Adipocyte (in vitro differentiated cells): ENCODE data around the gene SARDH.

Experiments used
- DNase-seq: peaks from one replicate; pipeline ENCODE4 v3.0.0-alpha.2; 2015; ENCODE audit warnings: low read depth
- H3K27me3 ChIP-seq: replicated peaks from 2 replicates; pipeline ENCODE4 v1.7.0; 2013; ENCODE audit warnings: mild to moderate bottlenecking, low read length, moderate library complexity; ENCODE audit not compliant: control insufficient read depth, insufficient read depth
- H3K36me3 ChIP-seq: 2 replicates; pipeline ENCODE4 v1.7.0; 2013; ENCODE audit warnings: low read length, mild to moderate bottlenecking, moderate library complexity; ENCODE audit not compliant: control insufficient read depth, insufficient read depth, severe bottlenecking
- H3K4me1 ChIP-seq: 2 replicates; pipeline ENCODE4 v1.7.0; 2013; ENCODE audit warnings: mild to moderate bottlenecking, low read length, moderate library complexity; ENCODE audit not compliant: control insufficient read depth, insufficient read depth
- H3K4me3 ChIP-seq: 2 replicates; pipeline ENCODE4 v1.7.0; 2013; ENCODE audit warnings: mild to moderate bottlenecking, low read length, moderate library complexity
- H3K9ac ChIP-seq: 2 replicates; pipeline ENCODE4 v1.7.0; 2013; ENCODE audit warnings: mild to moderate bottlenecking, low read length, moderate library complexity
- H3K9me3 ChIP-seq: 2 replicates; pipeline ENCODE4 v1.7.0; 2013; ENCODE audit warnings: mild to moderate bottlenecking, low read length, moderate library complexity; ENCODE audit not compliant: control insufficient read depth

SARDH gene

GRCh38 chr9:133735415-133735775 lies 2.8 kb downstream of the SARDH start:
- DNase-seq, result no peak
- Histone ChIP-seq H3K9me3 (no peaks in the 10 kb centered on the region), H3K27me3 (no peaks in the 10 kb centered on the region), H3K4me1 (peaks cover 6% of the 10 kb centered on the region), H3K36me3 (no peaks in the 10 kb centered on the region), H3K4me3 (no peak overlapping the region), H3K9ac (no peak overlapping the region)

- Histone ChIP-seq H3K9me3 (no peaks in the 10 kb centered on the region), H3K9ac (no peak overlapping the region), H3K36me3 (no peaks in the 10 kb centered on the region), H3K27me3 (peaks cover 1% of the 10 kb centered on the region), H3K4me1 (peaks cover 6% of the 10 kb centered on the region), H3K4me3 (no peak overlapping the region)
- no peak for DNase-seq
Observed at GRCh38 chr9:133734590-133735414, 3.4 kb downstream of the SARDH start.

- peaks cover 3% of the 10 kb centered on the region for H3K27me3 ChIP-seq
- no peak for DNase-seq
- H3K4me1 ChIP-seq, result peaks cover 6% of the 10 kb centered on the region
- no peaks in the 10 kb centered on the region for H3K9me3 ChIP-seq
- no peaks in the 10 kb centered on the region for H3K36me3 ChIP-seq
- no peak overlapping the region for H3K9ac ChIP-seq
- no peak overlapping the region for H3K4me3 ChIP-seq
Observed at GRCh38 chr9:133733796-133734533, 4.2 kb downstream of the SARDH start.

- no peak overlapping the region for H3K9ac ChIP-seq
- DNase-seq, result no peak
- H3K4me3 ChIP-seq, result no peak overlapping the region
- no peaks in the 10 kb centered on the region for H3K9me3 ChIP-seq
- H3K4me1 ChIP-seq, result peaks cover 6% of the 10 kb centered on the region
- peaks cover 5% of the 10 kb centered on the region for H3K27me3 ChIP-seq
- no peaks in the 10 kb centered on the region for H3K36me3 ChIP-seq
Observed at GRCh38 chr9:133733421-133733795, 4.7 kb downstream of the SARDH start.

GRCh38 chr9:133732639-133733408 lies 5.3 kb downstream of the SARDH start:
- H3K9ac ChIP-seq, result no peak overlapping the region
- peaks cover 3% of the 10 kb centered on the region for H3K4me1 ChIP-seq
- H3K36me3 ChIP-seq, result no peaks in the 10 kb centered on the region
- H3K9me3 ChIP-seq, result no peaks in the 10 kb centered on the region
- peaks cover 11% of the 10 kb centered on the region for H3K27me3 ChIP-seq
- H3K4me3 ChIP-seq, result no peak overlapping the region
- DNase-seq, result no peak

- no peaks in the 10 kb centered on the region for H3K4me1 ChIP-seq
- no peaks in the 10 kb centered on the region for H3K36me3 ChIP-seq
- H3K27me3 ChIP-seq, result peaks cover 15% of the 10 kb centered on the region
- peak; percentile 34 for DNase-seq
- no peak overlapping the region for H3K9ac ChIP-seq
- H3K4me3 ChIP-seq, result no peak overlapping the region
- H3K9me3 ChIP-seq, result no peaks in the 10 kb centered on the region
Observed at GRCh38 chr9:133731876-133732638, 6.1 kb downstream of the SARDH start.

- no peaks in the 10 kb centered on the region for H3K36me3 ChIP-seq
- H3K9ac ChIP-seq, result no peak overlapping the region
- DNase-seq, result no peak
Observed at GRCh38 chr9:133730994-133731715, 7.0 kb downstream of the SARDH start.

GRCh38 chr9:133729617-133730281 lies 8.4 kb downstream of the SARDH start:
- Histone ChIP-seq H3K36me3 (no peaks in the 10 kb centered on the region), H3K4me3 (no peak overlapping the region), H3K9ac (no peak overlapping the region), H3K4me1 (no peaks in the 10 kb centered on the region), H3K27me3 (peaks cover 19% of the 10 kb centered on the region), H3K9me3 (no peaks in the 10 kb centered on the region)
- no peak for DNase-seq

More at GRCh38 chr9:133730994-133731715, 7.0 kb downstream of the SARDH start:
- no peaks in the 10 kb centered on the region for H3K9me3 ChIP-seq
- H3K4me3 ChIP-seq, result no peak overlapping the region
- H3K27me3 ChIP-seq, result peaks cover 15% of the 10 kb centered on the region
- H3K4me1 ChIP-seq, result no peaks in the 10 kb centered on the region

GRCh38 chr9:133728856-133729616 lies 9.1 kb downstream of the SARDH start:
- Histone ChIP-seq H3K9me3 (peaks cover 2% of the 10 kb centered on the region), H3K9ac (no peak overlapping the region), H3K36me3 (no peaks in the 10 kb centered on the region), H3K4me3 (no peak overlapping the region), H3K27me3 (peaks cover 19% of the 10 kb centered on the region), H3K4me1 (no peaks in the 10 kb centered on the region)
- no peak for DNase-seq
